ENCODE measurements around the gene RND3.

Gene RND3

GRCh38 chr2:150476809-150477302, 10.6 kb downstream of the RND3 start (continued):
- TF ChIP-seq, protein P1, sequence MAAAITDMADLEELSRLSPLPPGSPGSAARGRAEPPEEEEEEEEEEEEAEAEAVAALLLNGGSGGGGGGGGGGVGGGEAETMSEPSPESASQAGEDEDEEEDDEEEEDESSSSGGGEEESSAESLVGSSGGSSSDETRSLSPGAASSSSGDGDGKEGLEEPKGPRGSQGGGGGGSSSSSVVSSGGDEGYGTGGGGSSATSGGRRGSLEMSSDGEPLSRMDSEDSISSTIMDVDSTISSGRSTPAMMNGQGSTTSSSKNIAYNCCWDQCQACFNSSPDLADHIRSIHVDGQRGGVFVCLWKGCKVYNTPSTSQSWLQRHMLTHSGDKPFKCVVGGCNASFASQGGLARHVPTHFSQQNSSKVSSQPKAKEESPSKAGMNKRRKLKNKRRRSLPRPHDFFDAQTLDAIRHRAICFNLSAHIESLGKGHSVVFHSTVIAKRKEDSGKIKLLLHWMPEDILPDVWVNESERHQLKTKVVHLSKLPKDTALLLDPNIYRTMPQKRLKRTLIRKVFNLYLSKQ (tag by site-specific recombination; IDR thresholded peaks at IDR 0.05; ENCODE audit: borderline replicate concordance) = no peak
- TF ChIP-seq YY1 (tag by site-specific recombination; IDR thresholded peaks at IDR 0.05) (no peak), ZNF157 (tag by site-specific recombination; IDR thresholded peaks at IDR 0.05) (no peak), REPIN1 (tag by site-specific recombination; IDR thresholded peaks at IDR 0.05; ENCODE audit: low read depth) (no peak), KLF1 (tag by site-specific recombination; IDR thresholded peaks at IDR 0.05) (no peak), ZNF76 (tag by site-specific recombination; IDR thresholded peaks at IDR 0.05; ENCODE audit: borderline replicate concordance, low read depth) (no peak), ZNF280C (tag by site-specific recombination; IDR thresholded peaks at IDR 0.05) (no peak), TSHZ1 (tag by site-specific recombination; IDR thresholded peaks at IDR 0.05; ENCODE audit: borderline replicate concordance) (no peak)

GRCh38 chr2:150476286-150476685, 11.2 kb downstream of the RND3 start:
- ChIA-PET CTCF (interaction anchor here (1.2 kb wide), 1 partner anchor 9 kb away, joined by 5 read pairs; no protein-coding TSS in a partner anchor), POLR2A (no interaction called here)
- Histone ChIP-seq H3K36me3 (ENCODE audit: control insufficient read depth in 2 of 2, insufficient read depth in 1 of 2, low read length in 2 of 2) (peaks cover 20 to 71% of the 10 kb centered on the region in 2 experiments; a peak in 2 of 3 replicates), H3K4me3 (ENCODE audit: low read depth, low read length) (no peak overlapping the region), H3K4me1 (ENCODE audit: control insufficient read depth, insufficient read depth, low read length) (peaks cover 25% of the 10 kb centered on the region), H3K27ac (ENCODE audit: extremely low read depth, low read depth, low read length) (no peak overlapping the region), H3K9me3 (ENCODE audit: control insufficient read depth, insufficient read depth, low read depth, low read length) (no peaks in the 10 kb centered on the region)
- TF ChIP-seq ZNF623 (tag by site-specific recombination; IDR thresholded peaks at IDR 0.05) (no peak), ZBTB48 (tag by site-specific recombination; IDR thresholded peaks at IDR 0.05) (no peak), ZNF223 (tag by site-specific recombination; IDR thresholded peaks at IDR 0.05) (no peak), ZNF558 (tag by site-specific recombination; IDR thresholded peaks at IDR 0.05) (no peak), ZNF324 (tag by site-specific recombination; IDR thresholded peaks at IDR 0.05) (no peak), ZNF768 (tag by site-specific recombination; IDR thresholded peaks at IDR 0.05) (no peak), ZSCAN5A (tag by site-specific recombination; IDR thresholded peaks at IDR 0.05) (no peak), ZFP3 (tag by site-specific recombination; IDR thresholded peaks at IDR 0.05; ENCODE audit: low read depth) (no peak), GFI1B (tag by site-specific recombination; IDR thresholded peaks at IDR 0.05) (no peak), ZNF777 (tag by site-specific recombination; IDR thresholded peaks at IDR 0.05; ENCODE audit: borderline replicate concordance) (no peak), ZNF747 (tag by site-specific recombination; IDR thresholded peaks at IDR 0.05) (no peak), PRDM6 (tag by site-specific recombination; IDR thresholded peaks at IDR 0.05) (no peak), ZNF423 (tag by site-specific recombination; IDR thresholded peaks at IDR 0.05) (no peak)
- TF ChIP-seq, protein P2, sequence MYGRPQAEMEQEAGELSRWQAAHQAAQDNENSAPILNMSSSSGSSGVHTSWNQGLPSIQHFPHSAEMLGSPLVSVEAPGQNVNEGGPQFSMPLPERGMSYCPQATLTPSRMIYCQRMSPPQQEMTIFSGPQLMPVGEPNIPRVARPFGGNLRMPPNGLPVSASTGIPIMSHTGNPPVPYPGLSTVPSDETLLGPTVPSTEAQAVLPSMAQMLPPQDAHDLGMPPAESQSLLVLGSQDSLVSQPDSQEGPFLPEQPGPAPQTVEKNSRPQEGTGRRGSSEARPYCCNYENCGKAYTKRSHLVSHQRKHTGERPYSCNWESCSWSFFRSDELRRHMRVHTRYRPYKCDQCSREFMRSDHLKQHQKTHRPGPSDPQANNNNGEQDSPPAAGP (tag by site-specific recombination; IDR thresholded peaks at IDR 0.05) = no peak
